HG02588 (cell line): ENCODE data around the gene TEKT5.

Source experiments
- ATAC-seq: cut with Tn5 transposase; IDR thresholded peaks from one replicate; pipeline ENCODE4 v1.9.1; 2021; ENCODE audit warnings: mild to moderate bottlenecking, moderate library complexity; ENCODE audit not compliant: unreplicated experiment

The TEKT5 gene

DNA sequence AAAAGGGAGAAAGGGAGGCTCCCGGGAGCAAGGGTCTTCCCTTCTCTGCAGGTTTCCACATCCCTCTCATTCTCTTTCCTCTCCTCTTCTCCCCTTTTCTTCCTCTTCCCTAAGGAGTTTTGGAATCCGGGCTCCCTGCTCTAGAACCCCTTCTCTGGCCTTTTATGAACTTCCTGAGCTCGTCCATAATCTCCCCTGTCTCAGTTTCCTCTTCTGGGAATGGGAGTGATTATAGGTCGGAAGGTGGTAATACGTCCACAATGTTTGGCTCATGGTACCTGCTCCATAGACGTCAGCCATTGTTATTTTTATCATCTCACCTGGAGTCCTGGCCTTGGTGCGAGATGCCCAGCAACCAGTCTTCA, 113.9 kb downstream of the TEKT5 start:
- ATAC-seq: no peak

DNA sequence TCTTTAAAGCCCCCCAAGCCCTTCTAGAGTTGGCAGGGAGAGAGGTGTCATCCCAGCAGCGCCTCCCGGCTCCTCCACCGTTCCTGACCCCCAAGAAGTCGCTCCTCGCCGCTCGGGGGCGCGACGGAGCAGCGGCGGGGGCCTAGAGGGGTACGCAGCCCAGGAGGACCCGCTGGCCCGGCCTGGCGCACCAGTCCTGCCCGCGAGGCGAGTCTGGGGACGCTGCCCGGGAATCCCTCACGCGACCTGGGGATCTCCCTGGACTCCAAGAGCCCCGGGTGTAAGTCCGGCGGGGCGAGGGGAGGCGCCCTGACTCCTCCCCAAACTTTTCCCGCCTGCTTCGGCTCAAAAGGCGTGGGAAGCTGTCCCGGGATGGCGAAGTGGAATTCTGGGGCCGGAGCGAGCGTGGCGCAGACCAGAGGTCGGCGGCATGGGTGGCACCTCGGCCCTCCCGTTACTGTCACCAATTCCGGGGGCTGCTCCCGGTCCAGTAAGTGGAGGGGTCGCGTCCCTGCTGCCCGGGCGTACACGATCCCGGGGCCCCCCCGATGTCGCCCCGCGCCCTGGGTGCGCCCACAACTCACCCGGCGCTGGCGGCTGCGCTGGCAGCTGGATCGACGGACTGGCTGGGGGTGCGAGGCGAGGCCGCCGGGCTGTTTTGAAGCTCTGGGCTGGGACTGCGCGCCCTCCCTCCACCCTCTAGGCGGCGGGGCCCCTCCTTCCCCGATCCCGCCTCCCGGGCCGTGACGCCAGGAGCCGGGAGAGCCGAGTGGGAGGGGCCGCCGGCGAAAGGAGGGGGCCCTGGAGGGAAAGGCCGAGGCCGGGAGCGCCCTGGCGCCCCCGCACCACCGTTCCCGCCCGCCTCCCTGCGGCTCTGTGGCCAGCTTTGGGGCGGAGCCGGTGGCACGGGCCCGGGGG, 114.5 kb downstream of the TEKT5 start, which contains the start of gene EMP2:
EMP2 (minus strand) TSS at position 634 of the 918 bp plus-strand sequence. CDS start 32,981 bp downstream, outside the sequence.
- ATAC-seq: no peak

DNA sequence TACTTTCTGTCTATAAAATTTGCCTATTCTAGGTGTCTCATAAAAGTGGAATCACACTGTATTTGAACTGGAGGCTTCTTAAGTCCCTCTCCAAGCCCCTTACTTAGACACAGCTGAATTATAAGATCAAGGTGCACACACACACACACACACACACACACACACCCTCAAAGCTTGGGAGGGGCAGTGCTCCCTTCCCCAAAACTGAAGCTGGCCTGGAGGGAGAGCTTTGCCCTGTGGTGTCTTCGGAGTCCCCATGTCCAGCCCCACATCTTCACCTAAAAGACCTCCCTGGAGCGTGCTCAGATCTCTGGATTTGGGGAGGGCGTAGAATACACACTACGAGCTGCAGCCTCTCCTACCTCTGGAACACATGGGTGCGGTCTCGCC, 115.2 kb downstream of the TEKT5 start:
- ATAC-seq: no peak

DNA sequence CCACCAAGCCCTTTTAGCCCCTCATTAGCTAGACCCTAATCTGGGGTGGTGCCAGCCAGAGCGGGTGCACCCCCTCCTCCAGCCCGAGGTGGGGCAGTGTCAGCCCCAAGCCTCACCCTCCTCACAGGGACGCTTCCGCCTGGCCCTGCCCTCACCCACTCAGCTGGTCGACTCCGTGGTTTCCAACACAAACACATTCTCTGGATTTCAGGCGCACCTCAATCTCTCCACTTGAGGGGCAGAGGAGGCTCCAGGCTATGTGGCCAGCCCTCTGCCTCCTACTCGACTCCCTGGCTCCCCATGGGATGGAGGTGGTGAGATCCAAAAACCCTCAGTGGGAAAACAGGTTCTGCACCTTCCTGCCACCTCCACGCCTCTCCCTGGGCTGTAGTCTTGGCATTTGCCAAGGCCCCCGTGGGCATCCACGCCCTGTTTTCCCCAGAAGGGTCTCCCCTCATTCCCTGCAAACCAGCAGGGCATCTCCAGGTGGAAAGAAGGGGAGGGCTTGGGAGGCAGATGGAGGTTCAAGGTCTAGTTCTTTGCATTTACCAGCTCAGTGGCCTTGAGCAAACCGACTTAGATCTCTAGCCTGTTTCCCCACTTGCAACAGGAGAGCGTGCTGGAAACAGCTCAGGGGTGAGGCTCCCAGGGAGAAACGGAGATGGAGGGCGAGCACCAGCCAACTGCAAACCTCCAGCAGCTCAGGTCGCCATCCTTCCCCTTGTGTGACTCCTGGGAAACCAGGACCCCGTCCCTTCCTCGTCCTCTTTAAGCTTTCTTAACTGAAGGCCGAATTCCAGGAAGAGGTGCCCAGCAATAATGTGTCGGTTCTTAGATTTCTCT, 116.0 kb downstream of the TEKT5 start:
- no peak for ATAC-seq
